Stimulated activated CD8-positive, alpha-beta memory T cell treated with anti-CD3 and anti-CD28 coated beads, Interleukin-2, amount 100 ng/mL, for 48 hours (primary cell): ENCODE measurements around the gene NSL1.
"Not testable (repeated sequence)": the region's sequence is repeated elsewhere in the genome, so short reads cannot be mapped to it uniquely, and the experiment has no call there.

ENCODE experiments used
- DNase-seq, 2 donors: peaks; one replicate each; pipeline ENCODE4 v3.0.0-alpha.2; 2020; ENCODE audit warnings: low read depth in 2 of 2

NSL1 gene

GRCh38 chr1:212711974-212712373 lies 79.6 kb downstream of the NSL1 start:
- DNase-seq, result not testable (repeated sequence)

- no peak for DNase-seq
Measured at GRCh38 chr1:212710566-212710965, 81.0 kb downstream of the NSL1 start.

DNA sequence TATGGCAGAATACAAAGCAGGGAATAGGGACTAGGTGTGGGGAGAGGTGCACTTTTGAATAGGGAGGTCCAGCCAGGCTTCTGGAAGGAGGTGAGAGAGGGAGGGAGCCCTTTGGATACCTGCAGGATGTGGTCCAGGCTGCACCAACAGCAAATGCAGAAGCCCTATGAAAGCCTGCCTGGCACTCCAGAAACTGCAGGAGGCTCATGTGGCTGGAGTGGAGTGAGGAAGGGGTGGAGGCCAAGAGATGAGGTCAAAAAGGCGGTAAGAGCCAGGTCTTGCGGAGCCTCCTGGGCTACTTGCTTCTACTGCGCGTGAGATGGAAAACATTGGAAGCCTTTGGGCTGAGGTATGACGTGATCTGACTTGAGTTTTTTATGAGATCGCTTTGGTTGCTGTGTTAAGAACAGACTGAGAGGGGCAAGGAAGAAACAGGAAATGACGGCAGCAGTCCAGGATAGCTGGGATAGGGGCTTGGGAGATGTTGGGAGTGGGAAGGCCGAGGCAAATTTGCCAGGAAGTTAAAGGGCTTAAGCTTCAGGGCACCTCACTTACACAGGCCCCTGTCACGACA lies 87.5 kb downstream of the NSL1 start:
- no peak for DNase-seq

- no peak for DNase-seq
Measured at GRCh38 chr1:212702672-212703071, 88.9 kb downstream of the NSL1 start.

DNA sequence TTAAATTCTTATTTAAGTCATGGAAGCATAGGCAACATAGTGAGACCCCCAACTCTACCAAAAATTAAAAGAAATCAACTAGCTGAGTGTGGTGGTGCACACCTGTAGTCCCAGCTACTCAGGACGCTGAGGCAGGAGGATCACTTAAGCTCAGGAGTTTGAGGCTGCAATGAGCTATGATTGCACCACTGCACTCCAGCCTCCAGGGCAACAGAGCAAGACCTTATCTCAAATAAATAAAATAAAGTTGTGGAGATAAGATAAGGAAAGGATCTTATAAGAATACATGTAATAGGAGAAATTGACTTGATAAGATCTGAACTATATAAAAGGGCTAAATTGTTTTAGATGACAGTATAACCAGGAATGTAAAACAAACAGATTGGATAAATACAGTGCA lies 89.7 kb downstream of the NSL1 start:
- no peak for DNase-seq

DNA sequence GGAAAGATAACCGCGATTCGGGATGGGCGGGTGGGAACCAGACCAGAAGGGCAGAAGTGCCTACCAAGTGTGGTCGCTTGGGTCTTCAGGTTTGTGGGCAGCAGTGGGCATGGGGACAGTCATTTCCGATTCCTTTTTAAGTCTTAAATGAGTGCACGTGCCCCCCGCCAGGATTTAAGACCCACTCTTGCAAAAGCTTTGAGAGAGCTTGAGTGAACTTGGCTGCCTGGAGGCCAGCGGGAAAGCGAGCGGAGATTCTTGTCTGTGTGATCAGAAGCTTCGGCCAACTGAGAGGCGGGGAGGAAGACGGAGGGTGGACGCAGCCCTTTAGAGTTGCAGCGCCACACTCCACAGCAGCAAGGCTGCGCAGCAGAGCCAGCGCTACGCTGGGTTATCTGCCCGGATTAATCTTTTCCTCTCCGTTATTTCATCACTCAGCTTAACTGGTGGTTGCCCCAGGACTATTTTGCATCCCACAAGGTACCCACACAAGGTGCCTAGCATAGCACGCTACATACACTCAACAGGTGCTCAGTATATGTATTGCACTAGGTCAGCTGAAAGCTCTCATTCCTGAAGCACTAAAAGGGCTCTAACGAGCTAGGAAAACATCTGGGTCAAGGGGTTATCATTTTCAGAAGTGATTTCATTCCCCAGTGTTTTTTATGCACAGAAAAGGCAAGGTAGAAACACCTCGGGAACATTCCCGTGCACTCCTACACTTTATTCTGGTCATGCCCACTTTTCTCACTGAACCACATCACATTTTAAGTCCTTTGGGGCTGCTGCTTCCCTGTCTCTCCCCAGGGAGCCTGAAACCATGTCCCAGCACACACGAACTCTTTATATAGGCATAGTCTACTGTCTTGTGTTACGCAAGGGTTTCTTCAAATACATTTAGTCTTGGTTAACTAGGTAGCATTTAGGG lies 90.4 kb downstream of the NSL1 start:
- DNase-seq, result no peak

GRCh38 chr1:212700223-212700891 lies 91.2 kb downstream of the NSL1 start:
- DNase-seq, result peak in 1 of 2 donors; percentile 79

GRCh38 chr1:212699625-212700222 lies 91.9 kb downstream of the NSL1 start, which contains the start of gene BATF3:
Gene BATF3, minus strand, starts transcription at chr1:212699840. Its CDS starts 78 bp downstream, at chr1:212699762.
- DNase-seq, result peak in 1 of 2 donors; percentile 74

- peak; percentile 47 to 65 for DNase-seq
Measured at GRCh38 chr1:212699104-212699624, 92.4 kb downstream of the NSL1 start.

GRCh38 chr1:212698467-212699103 lies 93.0 kb downstream of the NSL1 start:
- DNase-seq, result no peak

DNA sequence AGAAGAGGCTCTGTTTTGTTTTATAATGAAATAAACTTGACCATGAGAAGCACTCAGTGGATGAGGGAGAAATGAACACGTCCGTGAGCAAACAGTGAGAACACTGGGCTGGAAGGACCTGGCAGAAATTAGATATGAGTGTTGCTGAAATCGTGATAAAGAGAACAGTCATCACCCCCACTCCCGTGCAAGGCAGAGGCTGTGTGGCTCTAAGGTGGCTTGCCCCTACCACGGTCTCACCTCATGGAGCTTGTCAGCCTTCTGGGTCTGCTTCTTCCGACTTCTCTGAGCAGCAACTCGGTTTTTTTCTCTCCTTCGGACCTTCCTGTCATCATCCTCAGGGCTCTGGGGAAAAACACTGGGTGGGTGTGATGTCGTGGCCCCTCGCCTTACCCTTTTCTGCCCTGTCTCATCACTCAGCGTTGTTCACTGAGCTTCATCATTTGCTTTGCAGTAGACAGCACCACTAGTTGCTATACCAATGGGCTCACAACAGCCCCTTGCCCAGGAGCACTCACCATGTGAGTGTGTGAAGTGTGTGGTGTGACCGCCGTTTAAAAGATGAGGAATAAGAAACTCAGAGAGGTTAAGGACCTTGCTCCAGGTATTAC lies 94.8 kb downstream of the NSL1 start:
- DNase-seq, result no peak

DNA sequence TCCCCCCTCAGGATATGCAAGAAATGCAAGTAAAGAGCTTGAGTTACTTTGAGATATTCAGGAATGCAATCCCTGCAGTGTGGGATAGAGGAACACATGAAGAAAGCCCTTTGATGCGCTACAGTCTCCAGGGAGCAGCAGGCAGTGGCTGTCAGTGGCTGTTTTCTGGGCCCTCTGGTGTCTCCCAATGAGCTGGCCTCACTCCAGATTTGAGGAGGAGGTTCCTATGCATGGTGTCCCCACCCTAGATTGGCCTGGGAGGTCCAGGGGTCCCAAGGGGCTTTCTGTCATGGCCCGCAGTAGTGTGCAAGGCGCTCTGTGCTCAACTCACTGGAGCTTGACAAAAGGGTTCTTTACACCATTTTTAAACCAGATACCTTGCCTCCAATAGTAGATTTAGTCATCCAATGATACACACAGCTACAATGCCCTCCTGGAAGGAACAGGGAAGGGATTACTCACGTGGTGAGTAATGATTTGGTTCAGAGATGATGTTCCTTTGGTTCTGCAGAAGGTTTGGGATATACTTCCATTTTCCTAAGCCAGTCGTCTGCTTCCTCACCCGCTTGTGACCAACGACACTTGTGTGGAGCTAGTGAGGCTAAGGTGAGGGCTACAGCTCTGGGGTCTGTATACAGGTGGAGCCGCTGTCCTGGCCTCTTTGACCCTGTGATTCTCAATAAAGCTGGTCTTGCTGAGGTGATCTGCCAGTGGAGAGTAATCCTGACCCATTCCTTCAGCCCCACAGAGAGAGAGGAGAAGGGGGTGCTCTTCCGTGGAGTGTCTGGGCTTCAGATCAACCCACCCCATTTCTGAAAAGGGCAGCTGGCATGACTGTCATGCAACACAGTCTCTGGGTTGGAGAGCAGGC lies 98.6 kb downstream of the NSL1 start:
- no peak for DNase-seq

DNA sequence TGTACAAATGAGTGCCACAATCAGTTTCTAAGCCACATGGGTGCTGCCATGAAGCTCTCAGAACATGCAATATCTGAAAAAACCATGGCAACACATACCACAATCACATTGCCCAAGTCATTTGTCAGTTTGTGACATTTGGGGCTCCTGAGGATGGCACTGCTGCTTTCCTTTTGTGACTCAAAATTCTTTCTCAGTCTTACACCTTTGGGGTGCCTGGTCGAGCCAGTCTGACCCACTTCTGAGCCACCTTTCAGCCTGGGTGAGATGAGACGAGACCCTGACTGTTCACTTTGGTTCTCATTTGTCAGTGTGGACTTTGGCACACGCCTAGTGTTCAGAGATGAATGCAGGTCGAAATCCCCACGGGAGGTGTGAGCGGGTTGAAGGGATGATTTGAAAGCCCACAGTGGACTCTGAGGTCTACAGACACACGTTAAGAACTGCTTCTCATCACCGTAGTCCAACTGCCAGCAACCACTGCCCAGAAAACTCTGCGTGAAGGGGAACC lies 100.0 kb downstream of the NSL1 start:
- no peak for DNase-seq

GRCh38 chr1:212690816-212691403 lies 100.7 kb downstream of the NSL1 start:
- no peak for DNase-seq

DNA sequence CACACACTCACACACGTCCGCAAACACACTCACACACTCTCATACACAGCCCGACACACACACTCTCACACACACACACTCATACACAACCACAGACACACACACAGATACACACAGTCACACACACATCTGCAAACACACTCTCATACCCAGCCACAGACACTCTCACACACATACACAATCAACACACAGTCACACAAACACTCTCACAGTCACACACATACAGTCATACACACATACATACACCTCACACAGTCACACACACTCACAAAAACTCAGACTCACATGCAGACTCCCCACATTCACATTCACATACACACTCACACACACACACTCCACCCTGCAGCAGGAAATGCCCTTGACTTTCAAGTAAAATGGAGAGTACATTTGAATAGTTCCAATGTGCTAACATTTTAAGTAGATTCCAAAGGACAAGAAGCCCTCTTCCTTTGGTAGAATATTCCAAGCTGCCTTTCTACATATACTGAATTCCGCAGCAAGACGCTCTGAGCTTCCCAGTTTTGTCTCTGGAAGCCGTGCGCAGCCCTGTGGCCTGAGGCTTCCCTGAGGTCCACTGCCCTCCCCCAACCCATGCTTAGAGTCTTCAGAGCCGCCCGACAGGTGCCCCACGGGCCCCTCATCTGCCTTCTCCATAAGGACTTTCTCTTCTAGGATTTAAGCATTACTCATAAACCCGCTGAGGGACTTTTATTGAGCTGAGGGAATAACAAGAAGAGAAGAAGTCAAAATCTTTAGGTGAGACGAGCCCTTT lies 101.6 kb downstream of the NSL1 start:
- DNase-seq, result no peak

GRCh38 chr1:212689196-212689725 lies 102.3 kb downstream of the NSL1 start:
- DNase-seq, result no peak

- DNase-seq, result no peak
Measured at GRCh38 chr1:212688341-212689047, 103.1 kb downstream of the NSL1 start.

GRCh38 chr1:212687811-212688210 lies 103.8 kb downstream of the NSL1 start:
- no peak for DNase-seq
